HEK293T (cell line): ENCODE results near the gene PCNX3.

Experiments
- CTCF ChIA-PET: fragments of 350-600 bp; formaldehyde crosslinking; extraction: SDS; loops from one replicate; lab custom pipeline; 2021; ENCODE audit warnings: antibody characterized with exemption, inconsistent platforms; lab: Yijun Ruan, JAX
- POLR2A ChIA-PET: fragments of 350-600 bp; formaldehyde crosslinking; extraction: SDS; loops from one replicate; lab custom pipeline; 2020; ENCODE audit warnings: antibody characterized with exemption, inconsistent platforms; lab: Yijun Ruan, JAX
- DNase-seq: peaks from one replicate; pipeline ENCODE4 v3.0.0; 2012; ENCODE audit warnings: mixed read lengths; ENCODE audit errors: extremely low spot score
- ARNT ChIP-seq: fragments of 450-650 bp; IDR thresholded peaks from 2 replicates; pipeline ENCODE4 v1.6.1; 2017; ENCODE audit warnings: mild to moderate bottlenecking
- BHLHE40 ChIP-seq: fragments of 450-650 bp; IDR thresholded peaks from 2 replicates; pipeline ENCODE4 v1.6.1; 2016; ENCODE audit warnings: mild to moderate bottlenecking, moderate library complexity, borderline replicate concordance
- CTBP1 ChIP-seq: fragments of 450-650 bp; IDR thresholded peaks from 2 replicates; pipeline ENCODE4 v1.6.1; 2016; ENCODE audit warnings: borderline replicate concordance
- ELF4 ChIP-seq: fragments of 450-650 bp; IDR thresholded peaks from 2 replicates; pipeline ENCODE4 v1.6.1; 2017; ENCODE audit warnings: antibody characterized with exemption
- FOXA1 ChIP-seq: fragments of 450-650 bp; IDR thresholded peaks from 2 replicates; pipeline ENCODE4 v1.6.1; 2016; ENCODE audit warnings: mild to moderate bottlenecking
- FOXK2 ChIP-seq: fragments of 450-650 bp; IDR thresholded peaks from 2 replicates; pipeline ENCODE4 v1.6.1; 2016; ENCODE audit warnings: mild to moderate bottlenecking
- FOXM1 ChIP-seq: fragments of 450-650 bp; IDR thresholded peaks from 2 replicates; pipeline ENCODE4 v1.6.1; 2017; ENCODE audit warnings: mild to moderate bottlenecking, borderline replicate concordance
- HDGF ChIP-seq: fragments of 450-650 bp; IDR thresholded peaks from 2 replicates; pipeline ENCODE4 v1.6.1; 2017; ENCODE audit warnings: antibody characterized with exemption, borderline replicate concordance
- L3MBTL2 ChIP-seq: fragments of 450-650 bp; conservative IDR thresholded peaks from 2 replicates; pipeline ENCODE4 v1.6.1; 2016; ENCODE audit warnings: mild to moderate bottlenecking
- LEF1 ChIP-seq: fragments of 450-650 bp; IDR thresholded peaks from 2 replicates; pipeline ENCODE4 v1.6.1; 2017; ENCODE audit warnings: mild to moderate bottlenecking, borderline replicate concordance
- NFRKB ChIP-seq: fragments of 450-650 bp; IDR thresholded peaks from 2 replicates; pipeline ENCODE4 v1.6.1; 2016; ENCODE audit warnings: mild to moderate bottlenecking, moderate library complexity
- SP1 ChIP-seq: fragments of 450-650 bp; IDR thresholded peaks from 2 replicates; pipeline ENCODE4 v1.6.1; 2017
- SUZ12 ChIP-seq: fragments of 450-650 bp; IDR thresholded peaks from 2 replicates; pipeline ENCODE4 v1.6.1; 2016; ENCODE audit warnings: mild to moderate bottlenecking
- TARDBP ChIP-seq: fragments of 450-650 bp; IDR thresholded peaks from 2 replicates; pipeline ENCODE4 v1.6.1; 2016
- ZNF384 ChIP-seq: fragments of 450-650 bp; IDR thresholded peaks from 2 replicates; pipeline ENCODE4 v1.6.1; 2016
- TF ChIP-seq, protein P1 (sequence below): fragments of 450-650 bp; IDR thresholded peaks from 2 replicates; pipeline ENCODE4 v1.6.1; 2016

PCNX3 gene

DNA sequence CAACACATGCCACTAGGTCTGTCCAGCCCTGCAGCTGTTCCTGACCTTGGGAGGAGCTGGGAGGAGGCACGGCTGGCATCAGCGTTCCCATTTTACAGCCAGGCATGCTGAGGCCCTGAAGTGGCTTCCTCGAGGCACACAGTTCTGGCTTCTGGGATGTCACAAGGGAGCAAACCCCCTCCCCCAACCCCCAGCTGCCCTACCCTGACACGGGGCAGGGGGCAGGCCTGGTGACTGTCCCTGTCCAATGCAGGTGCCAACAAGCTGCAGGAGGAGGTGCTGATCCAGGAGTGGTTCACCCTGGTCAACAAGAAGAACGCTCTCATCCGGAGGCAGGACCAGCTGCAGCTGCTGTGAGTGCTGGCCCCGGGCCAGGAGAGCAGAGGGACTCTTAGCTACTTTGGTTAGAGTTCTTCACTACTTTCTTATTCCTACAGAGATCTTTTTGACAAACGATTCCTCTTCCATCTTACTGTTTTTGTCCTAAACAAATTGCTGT, 25.3 kb upstream of the PCNX3 start:
- CTCF ChIA-PET, result no interaction called here
- DNase-seq, result no peak
- TF ChIP-seq SP1 (no peak), FOXA1 (no peak), LEF1 (no peak), BHLHE40 (no peak), NFRKB (no peak), FOXM1 (no peak), HDGF (no peak), ARNT (no peak), ELF4 (no peak), TARDBP (no peak), ZNF384 (no peak)
- TF ChIP-seq, protein P1, sequence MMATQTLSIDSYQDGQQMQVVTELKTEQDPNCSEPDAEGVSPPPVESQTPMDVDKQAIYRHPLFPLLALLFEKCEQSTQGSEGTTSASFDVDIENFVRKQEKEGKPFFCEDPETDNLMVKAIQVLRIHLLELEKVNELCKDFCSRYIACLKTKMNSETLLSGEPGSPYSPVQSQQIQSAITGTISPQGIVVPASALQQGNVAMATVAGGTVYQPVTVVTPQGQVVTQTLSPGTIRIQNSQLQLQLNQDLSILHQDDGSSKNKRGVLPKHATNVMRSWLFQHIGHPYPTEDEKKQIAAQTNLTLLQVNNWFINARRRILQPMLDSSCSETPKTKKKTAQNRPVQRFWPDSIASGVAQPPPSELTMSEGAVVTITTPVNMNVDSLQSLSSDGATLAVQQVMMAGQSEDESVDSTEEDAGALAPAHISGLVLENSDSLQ, result no peak
- POLR2A ChIA-PET, result interaction anchor here (1.4 kb wide), 1 partner anchor 20 kb away, joined by 3 read pairs; the partner anchor contains the start of gene ZNRD2

DNA sequence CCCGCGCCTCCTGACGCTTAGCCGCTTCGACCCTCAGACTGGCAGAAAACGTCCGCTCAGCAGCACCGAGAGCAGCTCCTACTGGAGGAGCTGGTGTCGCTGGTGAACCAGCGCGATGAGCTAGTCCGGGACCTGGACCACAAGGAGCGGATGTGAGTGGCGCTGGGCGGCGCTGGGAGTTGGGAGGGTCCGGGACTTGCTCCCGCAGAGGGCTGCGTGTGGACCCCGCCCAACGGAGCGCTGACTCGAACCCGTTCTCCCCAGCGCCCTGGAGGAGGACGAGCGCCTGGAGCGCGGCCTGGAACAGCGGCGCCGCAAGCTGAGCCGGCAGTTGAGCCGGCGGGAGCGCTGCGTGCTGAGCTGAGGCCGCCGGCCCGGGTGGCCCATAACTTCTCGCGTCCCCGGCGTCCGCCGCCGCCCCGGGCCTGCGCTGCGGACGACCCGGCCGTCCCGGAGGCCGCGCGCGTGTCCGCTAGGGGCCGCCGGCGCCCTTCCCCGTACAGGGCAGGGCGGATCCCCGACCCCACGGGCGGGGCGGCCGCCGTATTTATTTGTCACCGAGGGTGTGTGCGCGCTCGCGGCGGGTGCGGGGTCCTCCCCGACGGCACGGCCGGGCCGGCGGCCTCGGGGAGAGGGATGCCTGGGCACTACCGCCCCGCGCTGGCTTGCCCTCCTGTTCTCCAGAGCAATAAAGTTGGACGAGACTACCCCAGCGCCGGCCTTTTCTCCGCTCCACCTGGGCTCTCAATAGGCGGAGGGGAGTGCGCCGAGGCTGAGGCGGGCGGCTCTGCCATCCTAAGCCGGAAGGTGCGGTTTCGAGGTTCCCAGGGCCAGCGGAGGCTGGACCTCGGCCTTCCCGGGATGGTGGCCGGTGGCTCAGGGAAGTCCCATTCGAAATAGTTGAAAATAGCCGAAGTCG, 23.4 kb upstream of the PCNX3 start:
- ChIA-PET POLR2A (interaction anchor here (1.6 to 3.5 kb wide), 3 partner anchors 22 to 68 kb away, joined by 5 to 16 read pairs (median 9); partner anchors contain the start of genes PCNX3, SCYL1 and ZNRD2), CTCF (interaction anchor here (4.3 kb wide), 1 partner anchor 52 kb away, joined by 40 read pairs; no protein-coding TSS in a partner anchor)
- no peak for DNase-seq
- no peak for TF ChIP-seq HDGF
- TF ChIP-seq FOXM1, result no peak
- TF ChIP-seq FOXA1, result no peak
- no peak for TF ChIP-seq CTBP1
- no peak for TF ChIP-seq SP1
- no peak for TF ChIP-seq ZNF384
- TF ChIP-seq FOXK2, result no peak
- no peak for TF ChIP-seq NFRKB
- no peak for TF ChIP-seq ARNT
- no peak for TF ChIP-seq BHLHE40
- no peak for TF ChIP-seq L3MBTL2
- TF ChIP-seq, protein P1, result no peak
- TF ChIP-seq SUZ12, result no peak
- no peak for TF ChIP-seq TARDBP
- no peak for TF ChIP-seq LEF1
- TF ChIP-seq ELF4, result no peak

DNA sequence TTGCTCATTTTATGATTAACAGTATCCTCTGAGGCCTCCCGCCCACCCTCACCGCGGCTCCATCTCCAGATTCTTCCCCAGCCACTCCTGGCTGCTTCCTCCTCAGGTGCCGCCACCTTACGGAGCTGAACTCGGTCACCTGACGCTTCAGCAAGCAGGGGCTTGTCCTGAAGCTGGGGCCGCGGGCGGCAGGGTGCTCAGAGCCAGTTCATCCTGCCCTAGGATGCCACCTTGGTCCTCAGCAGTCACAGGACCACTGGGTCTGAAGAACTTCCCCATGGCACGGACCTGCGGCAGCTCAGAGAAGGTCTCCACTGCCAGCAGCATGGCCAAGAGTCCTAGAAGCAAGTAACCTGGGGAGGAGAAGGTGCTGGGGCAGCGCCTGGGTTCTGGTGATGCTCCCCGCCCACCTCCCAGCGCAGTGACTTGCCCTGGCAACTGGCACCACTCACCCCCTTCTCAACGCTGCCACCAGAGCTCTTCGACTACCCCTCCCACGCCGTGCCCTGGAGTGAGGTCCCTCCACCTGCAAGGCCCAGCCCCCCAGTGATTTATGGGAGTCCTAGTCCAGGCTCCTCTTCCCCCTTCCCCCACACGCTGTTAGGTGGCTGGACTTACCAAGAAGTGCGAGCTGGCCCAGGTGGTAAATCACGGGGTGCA, 22.6 kb upstream of the PCNX3 start:
- POLR2A ChIA-PET, result interaction anchor here (1.6 to 3.5 kb wide), 3 partner anchors 22 to 68 kb away, joined by 5 to 16 read pairs (median 9); partner anchors contain the start of genes PCNX3, SCYL1 and ZNRD2
- CTCF ChIA-PET, result interaction anchor here (0.8 to 4.3 kb wide), 12 partner anchors 7 to 53 kb away, joined by 3 to 40 read pairs (median 4); partner anchors contain the start of gene ZNRD2
- DNase-seq, result no peak
- TF ChIP-seq FOXK2 (no peak), ARNT (no peak), TARDBP (no peak), LEF1 (no peak), FOXM1 (no peak), L3MBTL2 (no peak), ZNF384 (no peak), SUZ12 (no peak), SP1 (no peak), HDGF (no peak), BHLHE40 (no peak), FOXA1 (no peak), ELF4 (no peak), CTBP1 (no peak), NFRKB (no peak)
- TF ChIP-seq, protein P1, result no peak

DNA sequence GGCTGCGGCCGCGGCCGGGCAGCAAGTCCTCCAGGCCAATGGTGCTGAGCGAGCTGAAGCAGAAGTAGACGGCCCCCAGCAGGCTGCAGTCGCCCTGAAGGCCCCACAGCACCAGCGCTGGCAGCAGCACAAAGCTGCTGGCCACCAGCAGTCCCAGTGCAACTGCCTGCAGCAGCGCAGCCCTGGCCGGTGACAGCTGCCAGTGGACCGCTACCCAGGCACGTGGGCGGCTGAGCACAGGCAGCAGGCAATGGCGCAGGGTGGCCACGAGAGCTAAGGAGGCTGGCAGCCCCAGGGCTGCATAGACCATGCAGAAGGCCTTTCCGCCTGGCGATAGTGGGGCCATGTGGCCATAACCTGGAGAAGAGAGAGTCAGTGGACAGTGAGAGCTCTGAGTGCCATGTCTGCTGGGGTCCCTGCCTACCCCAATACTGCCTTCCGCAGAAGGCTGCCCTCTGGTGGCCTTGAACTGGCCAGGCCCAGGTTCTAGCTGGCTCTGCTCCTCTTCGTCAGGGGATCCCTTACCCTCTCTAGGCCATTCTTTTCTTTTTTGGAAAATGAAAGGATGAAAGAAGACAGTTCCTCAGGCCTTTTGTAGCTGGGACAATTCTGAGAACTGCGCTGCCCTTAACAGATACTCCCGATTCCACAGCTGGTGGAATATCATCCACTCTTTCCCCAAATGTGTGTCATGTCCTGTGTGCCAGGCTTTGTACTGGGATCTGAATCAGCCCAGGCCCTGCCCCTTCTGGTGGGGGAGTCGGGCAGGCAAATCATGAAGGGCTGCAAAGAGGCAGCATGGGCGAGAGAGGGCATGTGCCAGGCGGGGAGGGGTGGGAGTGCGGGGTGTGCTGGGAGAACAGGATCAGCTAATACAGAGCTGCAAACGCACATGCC, 21.8 kb upstream of the PCNX3 start:
- POLR2A ChIA-PET, result interaction anchor here (0.8 to 3.5 kb wide), 6 partner anchors 18 to 69 kb away, joined by 3 to 16 read pairs (median 5); partner anchors contain the start of genes EHBP1L1, PCNX3, SCYL1 and SIPA1
- TF ChIP-seq SUZ12 (no peak), L3MBTL2 (no peak), FOXM1 (no peak)
- CTCF ChIA-PET, result interaction anchor here (0.6 to 4.3 kb wide), 20 partner anchors 8 to 607 kb away, joined by 3 to 40 read pairs (median 4); partner anchors contain the start of genes MAP3K11, PCNX3, SIPA1 and ZNRD2
- DNase-seq, result peak; percentile 57
